Fibroblast of skin of right quadriceps (primary cell): ENCODE results near the gene MRAS.

Experiments
- DNase-seq: peaks from one replicate; pipeline ENCODE4 v3.0.0-alpha.2; 2013

The MRAS gene

DNA sequence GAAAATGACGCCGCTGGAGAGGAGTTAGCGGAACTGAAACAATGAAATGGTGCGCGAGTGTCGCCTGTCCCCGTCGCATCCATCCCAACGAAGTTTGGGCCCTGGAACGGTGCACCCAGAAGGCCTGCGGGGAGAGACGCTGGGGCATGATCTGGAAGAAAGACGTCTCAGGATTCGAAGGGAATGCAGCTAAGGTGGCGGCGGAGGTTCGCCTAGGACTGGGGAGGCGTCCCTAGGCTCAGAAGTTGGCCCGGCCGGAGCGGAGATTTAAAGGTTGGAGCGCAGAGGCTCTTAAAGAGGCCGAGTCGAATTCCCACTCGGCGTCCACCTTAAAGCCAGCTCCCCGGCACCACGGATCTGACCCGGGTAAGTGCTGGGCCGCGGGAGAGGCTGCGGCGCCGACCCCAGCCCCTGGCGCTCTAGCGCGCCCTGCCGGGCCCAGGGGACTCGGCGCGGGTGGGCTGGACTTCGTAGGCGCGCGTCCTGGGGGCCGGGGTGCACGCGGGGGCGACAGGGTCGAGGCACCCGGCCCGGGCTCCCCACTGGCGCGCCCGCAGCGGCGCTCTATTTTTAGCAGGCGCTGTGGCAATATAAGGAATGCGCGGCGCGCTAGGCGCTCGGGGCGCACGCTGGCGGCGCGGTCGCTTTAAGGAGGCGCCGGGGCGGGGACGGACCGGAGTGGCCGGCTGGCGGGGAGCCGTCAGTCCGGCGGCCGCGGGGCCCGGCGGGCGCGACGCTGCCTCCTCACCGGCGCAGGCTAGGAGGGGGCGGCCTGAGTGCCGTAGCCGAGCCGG is at the start of gene MRAS:
Gene MRAS, plus strand, starts transcription at position 620 of the 794 bp plus-strand sequence. CDS start 24,305 bp downstream, outside the sequence.
- DNase-seq = peak; percentile 81

DNA sequence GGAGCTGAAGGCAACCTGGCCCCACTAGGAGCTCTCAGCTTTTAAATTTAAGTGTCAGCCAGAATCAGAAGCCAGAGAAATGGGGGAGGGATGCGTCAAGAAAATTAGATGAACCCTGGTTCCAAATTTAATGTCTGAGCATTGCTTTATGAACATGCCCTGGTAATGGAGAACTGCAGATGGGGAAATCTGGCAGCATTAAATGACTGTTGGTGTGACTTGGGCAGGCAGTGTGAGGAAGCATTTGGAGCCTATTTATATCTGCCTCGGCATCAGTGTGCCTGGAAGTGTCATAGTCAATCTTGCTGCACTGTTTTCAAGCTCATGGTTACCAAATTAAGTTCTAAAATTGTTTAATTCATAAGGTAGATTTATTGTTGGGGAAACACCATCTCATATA is 47.7 kb upstream of the MRAS start:
- no peak for DNase-seq

DNA sequence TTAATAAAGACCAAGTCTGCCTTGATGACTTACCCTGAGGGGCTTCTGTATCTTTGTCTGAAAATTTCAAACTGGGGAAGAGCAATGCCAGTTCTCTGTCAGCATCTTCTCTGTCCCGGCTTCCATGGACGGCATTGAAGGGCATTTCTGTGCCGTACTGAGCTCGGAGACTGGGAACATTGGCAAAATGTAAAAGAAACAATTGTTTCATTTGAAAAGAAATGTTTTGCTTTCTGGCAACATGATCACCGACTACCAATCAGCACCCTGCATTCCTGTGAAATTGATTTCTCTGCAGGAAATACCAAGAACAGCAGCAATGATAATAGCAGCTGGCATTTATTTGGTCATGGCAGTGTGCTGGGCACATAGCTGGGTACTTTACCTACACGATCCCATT is 44.9 kb upstream of the MRAS start:
- DNase-seq = no peak

DNA sequence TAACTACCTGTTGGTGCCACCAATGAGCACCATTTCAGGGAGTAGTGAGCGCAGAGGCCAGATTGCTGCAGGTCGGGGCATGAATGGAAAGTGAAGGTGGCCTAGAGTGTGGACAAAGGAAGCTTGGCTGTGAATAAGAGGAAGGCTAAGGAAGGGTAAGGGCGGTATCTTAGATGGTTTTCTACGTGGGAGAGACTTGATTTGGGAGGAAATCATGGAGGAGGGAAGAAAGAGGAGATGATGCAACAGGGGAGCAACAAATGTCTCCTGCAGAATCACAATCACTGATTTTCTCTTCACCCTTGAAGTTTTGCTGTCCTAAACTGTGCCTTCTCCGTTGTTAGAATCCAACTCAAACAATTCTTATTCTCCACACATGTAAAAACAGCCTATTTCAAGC is 40.5 kb upstream of the MRAS start:
- no peak for DNase-seq

DNA sequence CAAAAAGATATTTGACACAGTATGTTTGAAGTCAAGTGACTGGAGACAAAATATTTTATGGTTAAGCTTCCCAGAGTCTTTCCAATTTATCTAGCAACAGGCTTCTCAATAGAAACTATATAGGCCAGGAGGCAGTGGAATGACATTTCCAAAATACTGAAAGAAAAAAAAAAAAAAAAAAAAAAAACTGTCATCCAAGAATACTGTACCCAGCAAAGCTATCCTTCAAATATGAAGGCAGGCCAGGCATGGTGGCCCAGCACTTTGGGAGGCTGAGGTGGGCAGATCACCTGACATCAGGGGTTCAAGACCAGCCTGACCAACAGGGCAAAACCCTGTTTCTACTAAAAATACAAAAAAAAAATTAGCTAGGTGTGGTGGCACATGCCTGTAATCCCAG is 39.6 kb upstream of the MRAS start:
- no peak for DNase-seq

DNA sequence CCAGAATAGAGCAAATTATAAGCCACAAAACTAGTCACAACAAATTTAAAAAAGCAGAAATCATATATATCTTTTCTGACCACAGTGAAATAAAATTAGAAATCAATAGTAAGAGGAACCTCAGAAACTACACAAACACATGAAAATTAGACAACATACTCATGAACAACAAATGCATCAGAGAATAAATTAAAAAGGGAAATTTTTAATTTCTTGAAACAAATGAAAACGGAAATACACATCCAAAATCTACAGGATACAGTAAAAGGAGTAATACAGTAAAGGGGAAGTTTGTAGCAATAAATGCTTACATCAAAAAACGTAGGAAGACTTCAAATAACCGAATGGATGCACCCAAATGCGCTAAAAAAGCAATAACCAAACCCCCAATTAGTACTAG is 37.9 kb upstream of the MRAS start:
- no peak for DNase-seq

DNA sequence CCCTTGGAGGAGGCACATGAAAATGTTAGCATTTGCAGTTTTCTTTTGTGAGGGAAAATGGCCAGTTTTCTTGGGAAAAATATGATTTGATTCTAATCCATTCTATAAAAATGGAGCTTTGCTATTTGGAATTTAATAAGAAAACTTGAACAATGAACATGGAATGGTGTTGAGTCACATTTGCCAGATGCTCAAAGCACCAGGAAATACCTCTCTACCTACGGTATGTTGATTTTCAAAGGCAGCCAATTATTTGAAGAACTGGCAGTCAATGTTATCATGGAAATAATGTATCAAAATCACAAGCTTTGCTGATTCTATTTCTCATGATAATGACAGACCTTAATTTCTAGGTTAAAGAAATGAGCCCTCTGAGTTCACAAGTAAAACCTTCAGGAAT is 33.6 kb upstream of the MRAS start:
- DNase-seq = peak; percentile 11

DNA sequence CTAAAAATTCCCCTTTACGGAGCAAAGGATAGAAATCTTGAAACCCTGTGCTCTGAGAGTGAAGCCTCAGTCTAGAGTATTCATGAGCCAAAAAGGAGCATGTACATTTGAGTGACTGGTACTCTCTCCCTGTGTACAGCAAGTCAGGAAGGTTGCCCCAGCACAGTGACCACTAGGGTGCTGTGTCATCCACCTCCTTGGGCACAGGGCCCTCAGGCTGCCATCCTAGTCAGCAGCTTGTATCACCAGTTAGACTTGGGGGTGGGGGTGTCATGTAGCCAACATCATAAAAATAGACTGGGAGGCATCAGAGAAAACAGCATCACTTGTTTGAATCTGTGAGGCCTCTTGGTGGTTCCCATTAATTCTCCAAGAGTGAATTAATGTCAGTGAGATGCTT is 30.7 kb upstream of the MRAS start:
- DNase-seq = no peak

DNA sequence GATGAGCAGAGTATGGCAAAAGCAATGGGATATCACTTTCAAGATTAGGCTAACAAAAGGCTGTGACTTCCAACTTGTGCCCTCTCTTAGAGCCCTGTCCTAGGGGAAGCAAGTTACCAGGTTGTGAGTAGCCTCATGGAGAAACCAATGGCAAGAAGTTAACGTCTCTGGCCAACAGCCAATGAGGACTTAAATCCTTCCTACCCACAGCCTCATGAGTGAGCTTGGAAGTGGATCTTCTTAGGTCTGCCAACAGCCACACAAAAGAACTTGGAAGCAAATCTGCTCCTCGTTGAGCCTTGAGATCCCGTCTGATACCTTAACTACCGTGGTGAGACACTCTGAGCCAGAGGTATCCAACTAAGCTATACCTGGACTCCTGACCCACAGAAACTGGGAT is 24.4 kb upstream of the MRAS start:
- DNase-seq = no peak

DNA sequence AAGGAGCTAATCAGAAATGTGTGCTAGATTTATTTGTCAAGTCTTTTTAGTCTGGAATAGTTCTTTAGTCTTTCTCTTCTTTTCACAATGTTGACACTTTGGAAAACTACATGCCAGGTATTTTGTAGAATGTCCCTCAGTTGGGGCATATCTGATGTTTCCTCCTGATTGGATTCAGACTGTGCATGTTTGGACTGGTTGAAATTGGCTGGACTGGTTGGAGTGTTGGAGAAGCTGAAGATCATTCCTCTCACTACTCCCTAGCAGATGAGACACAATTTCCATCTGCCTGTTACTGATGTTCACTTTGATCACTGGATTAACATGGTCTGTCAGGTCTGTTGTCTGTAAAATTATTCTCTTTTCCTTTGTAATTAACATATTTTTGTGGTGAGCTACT is 22.4 kb upstream of the MRAS start:
- DNase-seq = no peak

DNA sequence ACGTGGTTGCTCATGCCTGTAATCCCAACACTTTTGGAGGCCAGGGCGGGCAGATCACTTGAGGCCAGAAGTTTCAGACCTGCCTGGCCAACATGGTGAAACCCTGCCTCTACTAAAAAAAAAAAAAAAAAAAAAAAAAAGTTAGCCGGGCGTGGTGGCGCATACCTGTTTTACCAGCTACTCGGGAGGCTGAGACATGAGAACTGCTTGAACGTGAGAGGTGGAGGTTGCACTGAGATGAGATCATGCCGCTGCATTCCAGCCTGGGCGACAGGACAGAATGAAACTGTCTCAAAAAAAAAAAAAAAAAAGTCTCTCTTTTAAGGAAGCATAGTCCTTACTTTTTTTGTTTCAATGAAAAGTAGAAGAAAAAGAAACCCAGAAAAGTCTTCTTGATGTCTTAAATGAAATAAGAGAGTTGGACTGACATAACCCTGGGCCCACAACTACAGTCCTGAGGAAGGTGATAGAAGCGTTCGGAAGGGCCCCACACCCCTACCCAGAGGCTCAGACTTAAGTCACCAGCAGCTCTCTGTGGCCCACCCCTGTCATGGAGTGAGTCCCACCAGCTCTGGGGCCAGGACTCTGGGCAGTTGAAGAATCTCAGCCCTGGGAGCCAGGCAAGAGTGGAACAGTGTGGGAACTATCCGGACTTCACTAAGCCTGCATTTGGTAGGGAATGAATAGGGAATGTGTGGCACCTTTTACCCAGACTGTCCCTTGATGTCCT is 21.3 kb upstream of the MRAS start:
- DNase-seq = no peak

DNA sequence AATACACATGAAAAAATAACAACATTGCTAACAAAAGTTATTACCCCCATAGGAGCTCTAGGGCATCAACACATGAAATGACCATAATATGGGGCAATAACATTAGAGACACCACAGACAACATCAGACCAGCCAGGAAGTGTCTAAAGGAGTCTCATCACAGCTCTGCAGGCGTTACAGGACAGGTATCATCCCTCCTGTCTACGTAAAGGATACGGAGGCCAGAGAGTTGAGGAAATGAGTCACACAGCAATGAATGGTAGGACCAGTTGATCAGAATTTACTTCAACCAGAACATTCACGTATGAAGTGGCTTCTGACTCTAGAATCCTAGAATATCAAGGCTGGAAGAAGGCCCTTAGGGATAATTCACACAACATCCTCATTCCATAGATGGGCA is 20.5 kb upstream of the MRAS start:
- DNase-seq = no peak

DNA sequence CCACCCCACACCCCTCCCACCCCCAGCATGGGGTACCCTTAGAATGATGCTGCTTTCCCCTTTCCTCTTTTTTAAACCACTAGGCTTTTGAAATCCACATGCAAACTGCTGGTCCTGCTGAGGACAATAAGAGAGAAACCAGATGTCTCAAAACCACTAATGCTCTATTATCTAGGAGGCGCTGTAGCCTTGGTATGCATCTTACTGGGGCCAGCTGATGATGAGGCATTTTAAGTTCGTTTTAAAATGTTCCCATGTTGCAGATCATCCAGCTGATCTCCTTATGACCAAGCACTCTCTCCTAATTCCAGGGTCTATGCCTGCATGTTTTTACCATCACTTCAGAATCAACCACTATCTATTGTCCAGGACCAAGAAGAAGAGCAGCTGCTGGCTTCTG is 20.0 kb upstream of the MRAS start:
- DNase-seq = peak; percentile 19

DNA sequence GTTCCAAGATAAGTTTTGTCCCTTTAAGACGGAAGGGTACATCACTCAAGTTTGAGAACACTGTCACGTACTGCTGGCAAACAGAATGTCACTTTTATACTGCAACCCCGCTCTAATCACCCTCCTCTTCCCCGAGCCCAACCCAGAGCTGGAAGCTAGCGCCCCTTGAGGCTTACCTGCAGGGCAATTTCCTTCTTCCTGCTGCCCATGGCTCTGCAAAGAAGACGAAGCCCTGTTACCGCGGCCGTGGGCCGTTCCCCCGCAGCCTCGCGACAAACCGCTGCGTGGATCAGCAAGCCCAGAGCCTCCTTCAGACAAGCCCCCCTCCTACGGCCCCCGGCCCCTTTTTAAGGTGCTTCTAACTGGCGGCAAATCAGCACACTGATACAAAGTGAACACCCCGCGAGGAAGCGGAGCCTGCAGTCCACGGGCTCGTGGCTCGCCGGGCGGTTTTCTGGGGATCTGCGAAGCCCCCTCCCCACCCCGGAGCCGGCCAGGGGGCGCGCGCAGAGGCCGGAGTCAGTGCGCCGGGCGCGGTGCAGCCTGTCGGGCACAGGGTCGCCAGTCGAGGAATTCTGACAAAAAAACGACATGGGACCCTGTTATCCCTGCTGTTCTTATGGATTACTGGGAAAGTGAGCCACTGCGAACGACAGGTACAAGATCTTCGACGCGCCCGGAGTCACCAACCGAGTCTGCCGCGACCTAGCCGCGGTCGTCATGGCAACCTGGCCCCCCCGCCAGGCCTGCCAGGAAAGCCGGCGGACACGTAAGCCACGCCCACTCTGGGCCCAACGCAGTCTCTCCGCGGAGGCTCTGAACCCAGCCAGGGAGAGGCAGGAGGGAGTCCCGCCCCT is 19.0 kb upstream of the MRAS start, which contains the start of gene NME9:
Gene NME9, minus strand, starts transcription at position 725 of the 857 bp plus-strand sequence. Its CDS starts 516 bp downstream, at position 209.
- DNase-seq = peak; percentile 74

DNA sequence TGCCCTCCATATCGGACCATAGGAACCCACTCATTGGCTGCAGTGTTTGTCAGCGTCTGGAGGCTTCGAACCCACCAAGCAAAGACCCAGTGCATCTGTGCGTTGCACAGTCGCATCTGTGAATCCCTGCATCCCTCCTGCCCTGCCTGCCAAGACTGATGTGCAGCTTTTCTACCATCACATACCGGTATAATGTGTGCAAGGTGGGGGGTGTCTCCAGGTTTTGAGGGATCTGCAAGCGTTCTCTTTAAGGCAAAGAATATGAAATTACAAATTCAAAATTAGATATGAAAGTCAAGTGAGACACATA is 18.4 kb upstream of the MRAS start:
- DNase-seq = no peak

DNA sequence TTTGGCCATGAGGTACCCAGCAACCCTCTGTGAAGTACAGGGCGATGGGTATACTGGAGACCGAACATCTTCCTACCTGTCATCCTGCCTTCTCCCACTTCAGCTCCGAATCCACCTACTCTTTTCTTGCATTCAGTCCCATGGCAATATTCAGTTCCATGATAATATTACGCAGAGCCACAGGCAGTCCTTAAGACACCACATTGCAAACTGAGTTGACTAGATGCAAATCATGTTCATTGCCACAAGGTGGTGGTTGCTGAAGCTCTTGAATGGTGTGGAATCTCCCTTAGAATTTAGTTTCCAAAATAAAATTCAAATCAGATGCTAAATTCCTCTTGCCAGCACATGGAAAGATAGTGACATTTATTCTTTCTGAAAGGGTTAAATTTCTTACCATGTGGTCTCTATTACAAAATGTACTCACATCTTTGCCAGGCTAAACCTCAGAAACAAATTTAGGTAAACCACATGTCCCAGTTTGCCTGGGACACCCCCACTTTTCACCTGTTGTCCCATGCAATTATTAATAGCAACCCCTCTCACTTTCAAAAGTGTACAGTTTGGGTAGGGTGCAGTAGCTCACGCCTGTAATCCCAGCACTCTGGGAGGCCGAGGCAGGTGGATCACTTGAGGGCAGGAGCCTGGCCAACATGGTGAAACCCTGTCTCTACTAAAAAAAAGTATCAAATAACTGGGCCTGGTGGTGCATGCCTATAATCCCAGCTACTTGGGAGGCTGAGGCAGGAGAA is 17.1 kb upstream of the MRAS start:
- no peak for DNase-seq

DNA sequence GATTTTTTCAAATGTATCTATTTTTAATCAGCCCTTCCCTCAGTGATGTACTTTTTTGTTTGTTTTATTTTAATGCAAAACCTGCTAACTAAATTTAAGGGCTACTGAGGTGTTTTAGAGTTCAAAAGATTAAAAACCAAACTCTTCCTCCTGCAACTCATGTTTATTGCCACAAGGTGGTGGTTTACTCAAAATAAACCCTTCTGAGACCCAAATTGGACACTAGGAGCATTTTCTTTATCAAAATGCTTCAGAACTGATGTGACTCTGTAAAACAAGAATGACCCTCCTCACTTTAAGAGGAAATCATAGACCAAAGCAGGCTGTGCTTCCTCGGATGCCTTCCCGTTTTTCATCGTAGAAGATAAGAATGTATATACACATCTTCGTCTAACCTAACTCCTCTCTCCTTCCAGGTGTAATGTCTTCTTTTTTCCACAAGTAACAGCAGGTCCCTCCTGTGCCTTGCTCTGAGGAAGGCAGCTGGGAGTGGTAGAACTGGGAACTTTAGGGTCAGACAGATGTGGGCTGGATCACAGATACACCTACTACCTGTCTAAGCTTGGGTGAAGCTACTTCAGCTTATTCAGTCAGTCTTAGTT is 15.8 kb upstream of the MRAS start:
- peak; percentile 40 for DNase-seq

DNA sequence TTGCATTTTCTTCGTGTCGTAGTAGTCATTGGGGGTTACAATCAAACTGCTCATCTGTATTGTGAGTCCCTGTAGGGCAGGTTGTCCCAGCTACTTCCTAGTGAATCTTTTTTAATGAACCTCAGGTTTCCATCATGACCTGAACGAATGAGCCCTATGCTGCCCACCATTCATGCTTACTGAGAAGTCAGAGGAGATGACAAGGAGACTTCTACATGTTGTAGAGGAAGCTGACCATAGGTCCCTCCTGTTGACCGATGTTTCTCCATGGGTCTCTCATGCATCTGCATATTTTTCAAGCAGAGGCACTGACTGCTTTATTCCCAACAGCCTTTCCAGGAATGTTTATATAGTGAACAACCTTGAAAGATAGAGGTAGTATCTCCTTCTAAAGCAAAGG is 13.8 kb upstream of the MRAS start:
- DNase-seq = no peak

DNA sequence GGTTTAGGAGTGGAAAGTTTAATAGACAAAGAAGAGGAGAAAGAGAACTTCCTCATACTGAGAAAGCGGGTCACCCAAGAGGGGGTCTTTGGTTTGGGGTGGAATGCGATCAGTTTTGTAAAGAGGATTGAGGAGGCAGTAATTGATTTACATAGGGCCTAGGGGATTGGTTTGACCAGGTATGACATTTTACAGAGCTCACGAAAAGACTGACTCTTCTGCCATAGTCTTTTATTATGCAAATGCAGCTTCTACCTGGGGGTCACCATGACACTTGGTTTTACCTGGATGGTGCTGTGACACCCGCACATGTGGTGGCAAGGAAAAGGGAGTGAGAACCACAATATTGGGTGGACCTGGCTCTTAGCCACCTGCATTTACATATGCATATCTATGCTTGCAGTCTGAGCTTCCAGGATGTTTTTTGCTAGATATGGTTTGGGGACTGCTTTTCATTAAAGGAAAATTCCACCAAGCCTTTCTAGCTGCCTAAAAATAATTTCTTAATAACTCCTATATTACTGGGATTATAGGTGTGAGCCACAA is 11.9 kb upstream of the MRAS start:
- no peak for DNase-seq

DNA sequence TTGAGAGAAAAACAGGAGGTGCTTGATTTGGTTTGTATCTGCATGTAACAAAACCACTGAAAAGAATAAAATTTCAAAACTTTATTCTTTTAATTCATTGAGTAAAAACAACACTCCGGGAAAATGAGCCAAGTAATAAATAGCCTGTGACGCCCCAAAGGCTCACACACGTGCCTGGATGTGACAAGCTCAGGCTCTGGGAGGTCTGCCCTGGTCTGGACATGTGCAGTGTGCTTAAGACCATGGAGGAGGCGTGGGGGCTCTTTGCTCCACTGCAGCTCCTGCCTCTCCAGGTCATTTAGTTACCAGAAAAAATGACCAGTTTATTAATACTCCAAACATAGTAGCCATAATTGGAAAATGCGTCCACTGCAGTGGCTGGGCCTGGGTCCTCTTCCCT is 10.1 kb upstream of the MRAS start:
- no peak for DNase-seq

DNA sequence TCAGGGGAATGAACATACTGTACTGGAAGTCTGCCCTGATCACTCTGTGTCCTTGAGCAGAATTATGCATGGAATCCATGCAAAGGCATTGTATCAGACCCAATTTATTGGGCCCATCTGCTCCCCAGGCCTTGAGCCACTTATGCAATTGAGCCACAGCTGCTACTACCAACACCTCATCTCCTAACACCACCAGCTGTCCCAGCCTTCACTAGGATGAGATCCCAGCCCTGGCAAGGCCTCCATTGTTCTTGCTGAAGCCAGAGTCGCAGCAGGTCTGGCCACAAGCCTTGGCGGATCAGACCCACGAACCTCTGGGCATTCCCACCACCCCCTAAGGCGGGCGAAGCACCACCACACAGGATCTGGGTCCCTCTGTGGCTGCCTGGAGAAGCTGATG is 9.6 kb upstream of the MRAS start:
- DNase-seq = no peak

DNA sequence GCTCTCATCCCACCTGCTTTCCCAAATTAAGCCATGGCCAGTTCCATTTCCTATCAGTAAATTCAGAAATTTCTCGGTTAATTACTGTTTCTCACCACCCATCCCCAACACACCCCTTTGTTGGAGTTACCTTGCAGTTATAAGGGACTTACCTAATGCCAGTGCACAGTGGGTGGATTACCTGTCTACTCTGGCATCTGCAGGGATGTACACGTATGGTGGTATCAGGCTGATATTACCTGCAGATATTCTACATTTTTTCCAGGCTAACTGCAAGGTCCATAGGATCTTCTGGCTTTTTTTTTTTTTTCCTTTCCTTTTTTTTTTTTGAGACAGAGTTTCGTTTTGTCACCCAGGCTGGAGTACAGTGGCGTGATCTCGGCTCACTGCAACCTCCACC is 7.9 kb upstream of the MRAS start:
- DNase-seq = no peak
